KOPT-K1 (cell line): ENCODE measurements around the gene RFTN1.

Experiments
- H3K27ac ChIP-seq: fragments of 200-600 bp; sonication (generic); 2 replicates; pipeline ENCODE4 v1.5.1; 2016; ENCODE audit warnings: antibody characterized with exemption, mild to moderate bottlenecking, low read depth, low read length; ENCODE audit not compliant: poor library complexity, severe bottlenecking
- H3K36me3 ChIP-seq: fragments of 200-600 bp; sonication (generic); 2 replicates; pipeline ENCODE4 v1.5.1; 2017; ENCODE audit warnings: antibody characterized with exemption, mild to moderate bottlenecking, low read length, moderate library complexity; ENCODE audit not compliant: insufficient read depth
- H3K9me3 ChIP-seq: fragments of 200-600 bp; sonication (generic); 2 replicates; pipeline ENCODE4 v1.5.1; 2017; ENCODE audit warnings: antibody characterized with exemption, low read length, mild to moderate bottlenecking; ENCODE audit not compliant: insufficient read depth, poor library complexity, severe bottlenecking

Gene RFTN1

GRCh38 chr3:16515885-16516420 lies 2.5 kb upstream of the RFTN1 start:
- Histone ChIP-seq H3K9me3 (no peaks in the 10 kb centered on the region), H3K36me3 (no peaks in the 10 kb centered on the region), H3K27ac (peak overlapping the region; percentile 41)

GRCh38 chr3:16514755-16515353 lies 1.4 kb upstream of the RFTN1 start:
- H3K9me3 ChIP-seq, result no peaks in the 10 kb centered on the region
- H3K27ac ChIP-seq, result no peak overlapping the region
- H3K36me3 ChIP-seq, result no peaks in the 10 kb centered on the region

GRCh38 chr3:16514021-16514700 lies 662 bp upstream of the RFTN1 start:
- H3K9me3 ChIP-seq, result no peaks in the 10 kb centered on the region
- H3K36me3 ChIP-seq, result no peaks in the 10 kb centered on the region
- H3K27ac ChIP-seq, result peak overlapping the region; percentile 63

- Histone ChIP-seq H3K36me3 (no peaks in the 10 kb centered on the region), H3K9me3 (no peaks in the 10 kb centered on the region), H3K27ac (peak overlapping the region; percentile 63)
Measured at GRCh38 chr3:16512435-16513140, 911 bp downstream of the RFTN1 start.

GRCh38 chr3:16511681-16512434 lies 1.6 kb downstream of the RFTN1 start:
- no peaks in the 10 kb centered on the region for H3K36me3 ChIP-seq
- H3K9me3 ChIP-seq, result no peaks in the 10 kb centered on the region
- peak overlapping the region; percentile 63 for H3K27ac ChIP-seq

- H3K36me3 ChIP-seq, result no peaks in the 10 kb centered on the region
- no peak overlapping the region for H3K27ac ChIP-seq
- H3K9me3 ChIP-seq, result no peaks in the 10 kb centered on the region
Measured at GRCh38 chr3:16510620-16511319, 2.7 kb downstream of the RFTN1 start.

- Histone ChIP-seq H3K9me3 (no peaks in the 10 kb centered on the region), H3K36me3 (no peaks in the 10 kb centered on the region), H3K27ac (no peak overlapping the region)
Measured at GRCh38 chr3:16509721-16510619, 3.5 kb downstream of the RFTN1 start.

- Histone ChIP-seq H3K27ac (no peak overlapping the region), H3K9me3 (no peaks in the 10 kb centered on the region), H3K36me3 (no peaks in the 10 kb centered on the region)
Measured at GRCh38 chr3:16508591-16508995, 4.9 kb downstream of the RFTN1 start.

GRCh38 chr3:16508243-16508578 lies 5.3 kb downstream of the RFTN1 start:
- no peaks in the 10 kb centered on the region for H3K36me3 ChIP-seq
- H3K27ac ChIP-seq, result no peak overlapping the region
- no peaks in the 10 kb centered on the region for H3K9me3 ChIP-seq

GRCh38 chr3:16507578-16508242 lies 5.8 kb downstream of the RFTN1 start:
- H3K27ac ChIP-seq, result no peak overlapping the region
- H3K9me3 ChIP-seq, result no peaks in the 10 kb centered on the region
- H3K36me3 ChIP-seq, result no peaks in the 10 kb centered on the region

- H3K27ac ChIP-seq, result no peak overlapping the region
- no peaks in the 10 kb centered on the region for H3K9me3 ChIP-seq
- no peaks in the 10 kb centered on the region for H3K36me3 ChIP-seq
Measured at GRCh38 chr3:16506884-16507577, 6.5 kb downstream of the RFTN1 start.

- Histone ChIP-seq H3K9me3 (no peaks in the 10 kb centered on the region), H3K27ac (no peak overlapping the region), H3K36me3 (no peaks in the 10 kb centered on the region)
Measured at GRCh38 chr3:16506451-16506850, 7.0 kb downstream of the RFTN1 start.

- Histone ChIP-seq H3K9me3 (no peaks in the 10 kb centered on the region), H3K36me3 (no peaks in the 10 kb centered on the region; the same call in 1 of the 2 replicates), H3K27ac (no peak overlapping the region)
Measured at GRCh38 chr3:16504692-16505091, 8.8 kb downstream of the RFTN1 start.
